B cell (primary cell): ENCODE measurements around the gene DAG1. TPM values are rescaled to one million over a fixed set of nuclear protein-coding genes. Genes with fewer than 3 reads are reported as not detected.

Experiments
- ATAC-seq: fragments of 200-7000 bp; cut with Tn5 transposase; one replicate; pipeline ENCODE4 v1.10.0; 2021; ENCODE audit warnings: low read depth, mild to moderate bottlenecking, moderate number of reproducible peaks, moderate library complexity
- CTCF ChIA-PET: fragments of 350-600 bp; sonication (Branson Sonifier 250); formaldehyde crosslinking; loops from one replicate; lab custom pipeline; 2021; ENCODE audit warnings: antibody characterized with exemption, inconsistent platforms; lab: Charles Lee
- POLR2A ChIA-PET: fragments of 350-600 bp; sonication (Branson Sonifier 250); formaldehyde crosslinking; loops from one replicate; lab custom pipeline; 2021; ENCODE audit warnings: antibody characterized with exemption; lab: Charles Lee
- DNase-seq: peaks from one replicate; pipeline ENCODE4 v3.0.0; 2013
- H2AFZ ChIP-seq: 2 replicates; pipeline ENCODE4 v1.6.1; 2012; ENCODE audit warnings: mild to moderate bottlenecking, low read depth, low read length; ENCODE audit not compliant: insufficient read depth, poor library complexity, severe bottlenecking
- H3K27ac ChIP-seq, 2 donors: 1 replicate in 1 of 2; 2 replicates in 1 of 2; pipeline ENCODE4 v1.5.1; 2012 to 2013; ENCODE audit warnings: low read length in 2 of 2, mild to moderate bottlenecking in 2 of 2, moderate library complexity in 1 of 2
- H3K27me3 ChIP-seq, 4 experiments: fragments of 200-600 bp in 1 of 4; sonication (generic) in 1 of 4; replicated peaks in 1 of 4; 1 replicate in 2 of 4; 2 replicates in 2 of 4; pipeline versions ENCODE4 v1.6.1 to v1.7.0; 2013 to 2016; ENCODE audit warnings: low read length in 3 of 4, mild to moderate bottlenecking in 2 of 4, mixed read lengths in 1 of 4, moderate library complexity in 1 of 4; ENCODE audit not compliant: insufficient read depth in 4 of 4, control insufficient read depth in 3 of 4; ENCODE audit errors: control extremely low read depth in 1 of 4
- H3K36me3 ChIP-seq, 2 experiments: replicated peaks in 1 of 2; 1 replicate in 1 of 2; 2 replicates in 1 of 2; pipeline versions ENCODE4 v1.6.1 to v1.7.1; 2013; ENCODE audit warnings: low read length in 1 of 2; ENCODE audit not compliant: insufficient read depth in 2 of 2, control insufficient read depth in 1 of 2; ENCODE audit errors: control extremely low read depth in 1 of 2, extremely low read depth in 1 of 2
- H3K4me1 ChIP-seq, 2 donors: fragments of 200-600 bp in 1 of 2; sonication (generic) in 1 of 2; 1 replicate in 1 of 2; 2 replicates in 1 of 2; pipeline versions ENCODE4 v1.5.1 to v1.6.1; 2013 to 2017; ENCODE audit warnings: low read length in 2 of 2; ENCODE audit not compliant: control insufficient read depth in 2 of 2, insufficient read depth in 2 of 2
- H3K4me2 ChIP-seq: replicated peaks from 2 replicates; pipeline ENCODE3; 2012; ENCODE audit warnings: mild to moderate bottlenecking, low read depth, low read length; ENCODE audit not compliant: poor library complexity, severe bottlenecking
- H3K4me3 ChIP-seq, 5 experiments: fragments of 200-600 bp in 1 of 5; sonication (generic) in 1 of 5; 1 replicate in 3 of 5; 2 replicates in 2 of 5; pipeline versions ENCODE4 v1.5.1 to v1.7.0; 2011 to 2016; ENCODE audit warnings: low read length in 4 of 5, mild to moderate bottlenecking in 4 of 5, low read depth in 2 of 5, control low read depth in 1 of 5, moderate library complexity in 1 of 5; ENCODE audit not compliant: insufficient read depth in 1 of 5; ENCODE audit errors: control extremely low read depth in 1 of 5, extremely low read depth in 1 of 5
- H3K79me2 ChIP-seq: fragments of 200-600 bp; sonication (generic); one replicate; pipeline ENCODE4 v1.6.0; 2016; ENCODE audit warnings: low read length; ENCODE audit not compliant: control insufficient read depth, insufficient read depth
- H3K9ac ChIP-seq: fragments of 200-600 bp; sonication (generic); 2 replicates; pipeline ENCODE4 v1.6.1; 2017; ENCODE audit warnings: mild to moderate bottlenecking, low read length, moderate library complexity
- H3K9me3 ChIP-seq, 3 donors: one replicate each; pipeline versions ENCODE4 v1.6.1 to v1.7.1; 2013; ENCODE audit warnings: low read length in 2 of 3; ENCODE audit not compliant: control insufficient read depth in 2 of 3, insufficient read depth in 1 of 3; ENCODE audit errors: control extremely low read depth in 1 of 3
- H4K20me1 ChIP-seq: 2 replicates; pipeline ENCODE4 v1.6.0; 2012; ENCODE audit warnings: mild to moderate bottlenecking, low read length; ENCODE audit not compliant: insufficient read depth, control insufficient read depth, poor library complexity, severe bottlenecking
- H3K27ac Mint-ChIP-seq: one replicate; pipeline ENCODE4 v1.8.0; 2021; ENCODE audit warnings: mixed read lengths
- H3K27me3 Mint-ChIP-seq: one replicate; pipeline ENCODE4 v1.8.0; 2021; ENCODE audit warnings: mixed read lengths
- H3K4me1 Mint-ChIP-seq: one replicate; pipeline ENCODE4 v1.8.0; 2021; ENCODE audit warnings: mixed read lengths
- H3K4me3 Mint-ChIP-seq: one replicate; pipeline ENCODE4 v1.8.0; 2021; ENCODE audit warnings: mixed read lengths
- H3K9me3 Mint-ChIP-seq: one replicate; pipeline ENCODE4 v1.8.0; 2022; ENCODE audit warnings: mixed read lengths; ENCODE audit not compliant: insufficient read depth
- CTCF ChIP-seq: fragments of 200-600 bp; IDR thresholded peaks from one replicate; pipeline ENCODE4 v1.8.0; 2022; ENCODE audit warnings: antibody characterized with exemption, mild to moderate bottlenecking
- EZH2 ChIP-seq: IDR thresholded peaks from 2 replicates; pipeline ENCODE4 v1.6.1; 2012; ENCODE audit warnings: borderline replicate concordance, low read depth, mild to moderate bottlenecking, moderate library complexity, low read length; ENCODE audit not compliant: insufficient read depth, poor library complexity, severe bottlenecking
- WGBS: methylation state at CpG from one replicate; pipeline ENCODE4 v1.1.5; 2013; ENCODE audit warnings: missing lambda C conversion rate; ENCODE audit not compliant: insufficient coverage; 5-methylcytosine and 5-hydroxymethylcytosine counted together
- intact Hi-C: fragments of 100-400 bp; cut with micrococcal nuclease; formaldehyde crosslinking; loops from one replicate; pipeline ENCODE4 v1.10.0; 2022
- polyA plus RNA-seq: library from polyadenylated mRNA; depleted of rRNA; stranded (reverse); fragments of >200 nt; gene quantifications from 2 replicates; pipeline ENCODE4 v1.2.3, GENCODE V29; 2012
- total RNA-seq, 2 donors: library from RNA; stranded (reverse); fragments of 120-200 nt in 1 of 2; gene quantifications; 1 replicate in 1 of 2; 2 replicates in 1 of 2; pipeline versions ENCODE4 v1.2.3 to v1.2.4, GENCODE V29; 2013 to 2022

DAG1 gene
- total and polyA plus RNA-seq, 2 donors (not counting 1 experiment from before 2014, with no cell fraction given) = 9.6 to 27.2 TPM

- no peaks in the 10 kb centered on the region for H3K4me1 ChIP-seq
- H2AFZ ChIP-seq = no peak overlapping the region
- TF ChIP-seq EZH2 (no peak), CTCF (no peak)
- Mint-ChIP-seq H3K9me3 (no peaks in the 10 kb centered on the region), H3K4me3 (no peak overlapping the region), H3K27me3 (no peaks in the 10 kb centered on the region), H3K4me1 (peaks cover 2% of the 10 kb centered on the region), H3K27ac (no peak overlapping the region)
- peaks cover 37% of the 10 kb centered on the region for H4K20me1 ChIP-seq
- intact Hi-C loops = no loop called here
- H3K9me3 ChIP-seq = no peaks in the 10 kb centered on the region
- H3K4me3 ChIP-seq = no peak overlapping the region
- 100% methylated on average over 4 of the region's 4 CpGs for WGBS
- DNase-seq = no peak
- CTCF ChIA-PET = interaction anchor here (1.3 kb wide), 1 partner anchor 26 kb away, joined by 3 read pairs; no protein-coding TSS in a partner anchor
- H3K27ac ChIP-seq = no peak overlapping the region
- peaks cover 59% of the 10 kb centered on the region for H3K79me2 ChIP-seq
- peaks cover 6 to 52% of the 10 kb centered on the region in 2 experiments for H3K36me3 ChIP-seq
- ATAC-seq = no peak
- POLR2A ChIA-PET = no interaction called here
- H3K27me3 ChIP-seq = no peaks in the 10 kb centered on the region
- H3K9ac ChIP-seq = no peak overlapping the region
- no peak overlapping the region for H3K4me2 ChIP-seq
Observed at GRCh38 chr3:49513494-49514124, 43.5 kb downstream of the DAG1 start.

- Mint-ChIP-seq H3K27me3 (no peaks in the 10 kb centered on the region), H3K27ac (no peak overlapping the region), H3K4me1 (peaks cover 8% of the 10 kb centered on the region), H3K4me3 (no peak overlapping the region), H3K9me3 (no peaks in the 10 kb centered on the region)
- no peak for DNase-seq
- Histone ChIP-seq H3K4me2 (no peak overlapping the region), H3K79me2 (peaks cover 63% of the 10 kb centered on the region), H3K9me3 (no peaks in the 10 kb centered on the region), H3K36me3 (peaks cover 0 to 38% of the 10 kb centered on the region in 2 experiments), H2AFZ (no peak overlapping the region), H3K4me3 (no peak overlapping the region), H4K20me1 (peaks cover 30% of the 10 kb centered on the region), H3K27me3 (no peaks in the 10 kb centered on the region), H3K9ac (no peak overlapping the region), H3K4me1 (no peaks in the 10 kb centered on the region), H3K27ac (no peak overlapping the region)
- TF ChIP-seq EZH2 (no peak), CTCF (no peak)
- CTCF ChIA-PET = interaction anchor here (1.2 kb wide), 1 partner anchor 22 kb away, joined by 4 read pairs; no protein-coding TSS in a partner anchor
- intact Hi-C loops = no loop called here
- WGBS = 93% methylated on average over 3 of the region's 3 CpGs
- no peak for ATAC-seq
- POLR2A ChIA-PET = no interaction called here
Observed at GRCh38 chr3:49518016-49518415, 47.9 kb downstream of the DAG1 start.
